PC-9 (cell line): ENCODE results near the gene PRDM16. TPM values are rescaled to one million over a fixed set of nuclear protein-coding genes. Genes with fewer than 3 reads are reported as not detected.

Source experiments
- BruUV-seq: library from RNA; stranded (reverse); fragments of 400-500 nt; replicated peaks from 2 replicates; lab custom pipeline; 2021; lab: Mats Ljungman, UMichigan
- CTCF ChIA-PET: fragments of 300-600 bp; sonication (Branson Sonifier 250); formaldehyde crosslinking; loops from one replicate; lab custom pipeline; 2022; ENCODE audit warnings: antibody characterized with exemption; lab: Charles Lee
- POLR2A ChIA-PET: fragments of 300-600 bp; sonication (Branson Sonifier 250); formaldehyde crosslinking; loops from one replicate; lab custom pipeline; 2022; ENCODE audit warnings: antibody characterized with exemption; ENCODE audit not compliant: unreplicated experiment; lab: Charles Lee
- DNase-seq, 2 experiments: peaks; one replicate each; pipeline versions ENCODE4 v3.0.0 to v3.0.0-alpha.2; 2015 to 2022; ENCODE audit warnings: mixed read lengths in 1 of 2
- H2AFZ ChIP-seq: fragments of 200-600 bp; sonication (generic); 2 replicates; pipeline ENCODE4 v1.8.1; 2017; ENCODE audit warnings: antibody characterized with exemption
- H3F3A ChIP-seq: fragments of 200-600 bp; sonication (generic); 2 replicates; pipeline ENCODE4 v1.8.1; 2017; ENCODE audit warnings: antibody characterized with exemption, mild to moderate bottlenecking, low read depth; ENCODE audit not compliant: insufficient read depth
- H3K27ac ChIP-seq: fragments of 200-600 bp; sonication (generic); 2 replicates; pipeline ENCODE4 v1.6.1; 2016; ENCODE audit warnings: mixed run types
- H3K27me3 ChIP-seq: fragments of 200-600 bp; sonication (generic); 2 replicates; pipeline ENCODE4 v1.6.1; 2016; ENCODE audit warnings: low read depth, mixed run types; ENCODE audit not compliant: insufficient read depth
- H3K36me3 ChIP-seq: fragments of 200-600 bp; sonication (generic); 2 replicates; pipeline ENCODE4 v1.6.1; 2016; ENCODE audit warnings: low read depth, mixed run types
- H3K4me1 ChIP-seq: fragments of 200-600 bp; sonication (generic); replicated peaks from 2 replicates; pipeline ENCODE4 v1.6.1; 2016; ENCODE audit warnings: mixed run types; ENCODE audit not compliant: insufficient read depth
- H3K4me2 ChIP-seq: fragments of 200-600 bp; sonication (generic); 2 replicates; pipeline ENCODE4 v1.6.1; 2017; ENCODE audit warnings: mixed run types
- H3K4me3 ChIP-seq: fragments of 200-600 bp; sonication (generic); 2 replicates; pipeline ENCODE4 v1.6.1; 2016; ENCODE audit warnings: mixed run types
- H3K79me2 ChIP-seq: fragments of 200-600 bp; sonication (generic); 2 replicates; pipeline ENCODE4 v1.6.1; 2017; ENCODE audit warnings: low read depth, mixed run types
- H3K9me2 ChIP-seq: fragments of 200-600 bp; sonication (generic); 2 replicates; pipeline ENCODE4 v1.8.1; 2017; ENCODE audit warnings: mild to moderate bottlenecking; ENCODE audit not compliant: insufficient read depth
- H3K9me3 ChIP-seq: fragments of 200-600 bp; sonication (generic); 2 replicates; pipeline ENCODE4 v1.8.1; 2016; ENCODE audit warnings: low read depth; ENCODE audit not compliant: insufficient read depth
- H4K20me1 ChIP-seq: fragments of 200-600 bp; sonication (generic); 2 replicates; pipeline ENCODE4 v1.8.1; 2017; ENCODE audit not compliant: insufficient read depth
- EZH2 ChIP-seq: fragments of 200-600 bp; sonication (generic); IDR thresholded peaks from 2 replicates; pipeline ENCODE4 v1.8.0; 2017; ENCODE audit warnings: antibody characterized with exemption, low read depth
- intact Hi-C: fragments of 100-400 bp; cut with micrococcal nuclease; formaldehyde crosslinking; loops from one replicate; pipeline ENCODE4 v1.10.0; 2022; ENCODE audit not compliant: unreplicated experiment
- total RNA-seq: library from RNA; stranded (reverse); gene quantifications from 2 replicates; pipeline ENCODE4 v1.2.3, GENCODE V29; 2021
- TF ChIP-seq, protein P1 (sequence below): fragments of 200-600 bp; sonication (generic); conservative IDR thresholded peaks from 2 replicates; pipeline ENCODE4 v1.6.1; 2017; ENCODE audit warnings: mixed run types, antibody characterized with exemption, mild to moderate bottlenecking, moderate library complexity

Gene PRDM16
- total RNA-seq, 1 experiment from 2014 or later: not detected

- POLR2A ChIA-PET: no interaction called here
- Histone ChIP-seq H3K9me2 (no peaks in the 10 kb centered on the region), H3K27me3 (peaks cover 81% of the 10 kb centered on the region), H3K4me1 (no peaks in the 10 kb centered on the region), H3K79me2 (no peaks in the 10 kb centered on the region), H3K4me3 (no peak overlapping the region), H3K4me2 (no peak overlapping the region), H3F3A (no peaks in the 10 kb centered on the region), H3K27ac (no peak overlapping the region), H3K36me3 (no peaks in the 10 kb centered on the region), H3K9me3 (no peaks in the 10 kb centered on the region), H4K20me1 (no peaks in the 10 kb centered on the region), H2AFZ (no peak overlapping the region)
- TF ChIP-seq EZH2: no peak; the same call in 1 of the 2 replicates
- TF ChIP-seq, protein P1, sequence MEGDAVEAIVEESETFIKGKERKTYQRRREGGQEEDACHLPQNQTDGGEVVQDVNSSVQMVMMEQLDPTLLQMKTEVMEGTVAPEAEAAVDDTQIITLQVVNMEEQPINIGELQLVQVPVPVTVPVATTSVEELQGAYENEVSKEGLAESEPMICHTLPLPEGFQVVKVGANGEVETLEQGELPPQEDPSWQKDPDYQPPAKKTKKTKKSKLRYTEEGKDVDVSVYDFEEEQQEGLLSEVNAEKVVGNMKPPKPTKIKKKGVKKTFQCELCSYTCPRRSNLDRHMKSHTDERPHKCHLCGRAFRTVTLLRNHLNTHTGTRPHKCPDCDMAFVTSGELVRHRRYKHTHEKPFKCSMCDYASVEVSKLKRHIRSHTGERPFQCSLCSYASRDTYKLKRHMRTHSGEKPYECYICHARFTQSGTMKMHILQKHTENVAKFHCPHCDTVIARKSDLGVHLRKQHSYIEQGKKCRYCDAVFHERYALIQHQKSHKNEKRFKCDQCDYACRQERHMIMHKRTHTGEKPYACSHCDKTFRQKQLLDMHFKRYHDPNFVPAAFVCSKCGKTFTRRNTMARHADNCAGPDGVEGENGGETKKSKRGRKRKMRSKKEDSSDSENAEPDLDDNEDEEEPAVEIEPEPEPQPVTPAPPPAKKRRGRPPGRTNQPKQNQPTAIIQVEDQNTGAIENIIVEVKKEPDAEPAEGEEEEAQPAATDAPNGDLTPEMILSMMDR: no peak
- no TSS peak for BruUV-seq
- DNase-seq: no peak
- intact Hi-C loops: no loop called here
- CTCF ChIA-PET: no interaction called here
These were observed 38.9 kb upstream of the PRDM16 start for GRCh38 chr1:3029991-3030662.

DNA sequence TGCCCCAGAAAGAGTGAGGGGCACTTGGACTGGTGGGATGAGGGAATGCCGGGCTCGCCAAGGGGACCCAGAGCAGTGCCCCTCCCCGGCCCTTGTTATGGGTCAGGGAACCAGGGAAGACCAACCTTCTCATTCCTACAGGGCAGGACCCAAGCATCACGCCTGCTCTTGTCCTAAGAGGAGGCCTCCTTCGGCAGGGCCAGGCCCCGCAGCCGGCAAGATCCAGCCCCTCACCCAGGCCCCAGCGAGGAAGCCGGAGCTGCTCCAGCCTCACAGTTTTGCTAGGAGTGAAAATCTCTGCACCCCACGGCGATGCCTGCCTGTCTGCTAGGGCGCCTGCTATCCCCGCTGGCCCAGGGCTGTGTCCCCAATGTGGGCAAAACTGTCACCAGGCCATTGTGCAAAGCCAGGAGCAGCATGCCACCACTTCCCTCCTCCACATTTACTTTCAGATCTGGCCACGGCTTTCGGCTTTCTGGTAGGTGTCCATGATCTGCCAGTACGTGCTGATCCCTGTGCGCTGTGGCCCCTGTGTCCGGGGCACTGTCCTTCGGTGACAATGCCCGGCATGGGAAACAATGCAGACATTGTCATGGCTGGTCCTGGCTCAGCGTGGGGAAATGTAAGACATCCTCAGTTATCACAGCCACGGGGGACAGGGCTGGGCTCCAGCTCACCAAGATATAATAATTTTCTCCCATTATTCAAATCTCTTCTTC lies 38.2 kb upstream of the PRDM16 start:
- peaks cover 86% of the 10 kb centered on the region for H3K27me3 ChIP-seq
- H3F3A ChIP-seq: no peaks in the 10 kb centered on the region
- ChIA-PET POLR2A (no interaction called here), CTCF (no interaction called here)
- no peak overlapping the region for H3K27ac ChIP-seq
- no peaks in the 10 kb centered on the region for H3K79me2 ChIP-seq
- H2AFZ ChIP-seq: no peak overlapping the region
- no peak for TF ChIP-seq EZH2
- TF ChIP-seq, protein P1: no peak
- H3K4me1 ChIP-seq: no peaks in the 10 kb centered on the region
- no peak overlapping the region for H3K4me2 ChIP-seq
- H4K20me1 ChIP-seq: no peaks in the 10 kb centered on the region
- H3K9me3 ChIP-seq: no peaks in the 10 kb centered on the region
- H3K36me3 ChIP-seq: no peaks in the 10 kb centered on the region
- H3K9me2 ChIP-seq: no peaks in the 10 kb centered on the region
- intact Hi-C loops: no loop called here
- no peak overlapping the region for H3K4me3 ChIP-seq
- DNase-seq: no peak
- no TSS peak for BruUV-seq

- Histone ChIP-seq H3K4me2 (no peak overlapping the region), H4K20me1 (no peaks in the 10 kb centered on the region), H3K4me1 (no peaks in the 10 kb centered on the region), H3K27ac (no peak overlapping the region), H3K79me2 (no peaks in the 10 kb centered on the region), H3K4me3 (no peak overlapping the region), H2AFZ (no peak overlapping the region), H3K36me3 (no peaks in the 10 kb centered on the region), H3K27me3 (peaks cover 94% of the 10 kb centered on the region), H3K9me2 (no peaks in the 10 kb centered on the region), H3K9me3 (no peaks in the 10 kb centered on the region), H3F3A (no peaks in the 10 kb centered on the region)
- CTCF ChIA-PET: no interaction called here
- no peak for TF ChIP-seq EZH2
- TF ChIP-seq, protein P1: no peak
- no peak for DNase-seq
- intact Hi-C loops: no loop called here
- POLR2A ChIA-PET: no interaction called here
- no TSS peak for BruUV-seq
These were observed 37.4 kb upstream of the PRDM16 start for GRCh38 chr1:3031401-3032221.
